SKM-1 treated with dmso at 0.1 percent for 144 hours (cell line): ENCODE data around the gene DOLK.

Source experiments
- DNase-seq: peaks from one replicate; lab custom pipeline; 2025; ENCODE audit not compliant: unreplicated experiment; lab: John Stamatoyannopoulos, UW

The DOLK gene

GRCh38 chr9:128936171-128936865 is 11.1 kb downstream of the DOLK start:
- DNase-seq: no peak

GRCh38 chr9:128933731-128934130 is 13.7 kb downstream of the DOLK start:
- no peak for DNase-seq

GRCh38 chr9:128929560-128929959 is 17.8 kb downstream of the DOLK start:
- DNase-seq: no peak

- no peak for DNase-seq
Measured at GRCh38 chr9:128928624-128929023, 18.8 kb downstream of the DOLK start.

GRCh38 chr9:128927731-128928411 is 19.5 kb downstream of the DOLK start:
- no peak for DNase-seq

- no peak for DNase-seq
Measured at GRCh38 chr9:128923493-128923883, 23.9 kb downstream of the DOLK start.

- no peak for DNase-seq
Measured at GRCh38 chr9:128921881-128922763, 25.3 kb downstream of the DOLK start.

- DNase-seq: no peak
Measured at GRCh38 chr9:128920381-128921058, 26.9 kb downstream of the DOLK start, which contains the start of gene PHYHD1. Gene PHYHD1 (plus strand): TSS chr9:128920982. CDS start chr9:128922324, 1,342 bp downstream.

- no peak for DNase-seq
Measured at GRCh38 chr9:128919402-128920089, 27.9 kb downstream of the DOLK start.

GRCh38 chr9:128918921-128919320 is 28.5 kb downstream of the DOLK start:
- DNase-seq: no peak

- DNase-seq: no peak
Measured at GRCh38 chr9:128917151-128917849, 30.1 kb downstream of the DOLK start.

GRCh38 chr9:128916745-128917144 is 30.7 kb downstream of the DOLK start:
- no peak for DNase-seq

GRCh38 chr9:128916204-128916603 is 31.2 kb downstream of the DOLK start:
- DNase-seq: no peak

- DNase-seq: no peak
Measured at GRCh38 chr9:128913995-128914772, 33.2 kb downstream of the DOLK start.

- DNase-seq: no peak
Measured at GRCh38 chr9:128913048-128913900, 34.1 kb downstream of the DOLK start.

GRCh38 chr9:128912270-128912853 is 35.0 kb downstream of the DOLK start:
- no peak for DNase-seq

GRCh38 chr9:128911529-128912035 is 35.8 kb downstream of the DOLK start:
- DNase-seq: no peak

- DNase-seq: no peak
Measured at GRCh38 chr9:128910906-128911305, 36.5 kb downstream of the DOLK start.
